ENCODE measurements around the gene NEUROD6. TPM values are rescaled to one million over a fixed set of nuclear protein-coding genes. Genes with fewer than 3 reads are reported as not detected.

NEUROD6 gene
- total and polyA plus RNA-seq, 2 donors (not counting 1 experiment from before 2014, with no cell fraction given), result not detected

- no peak for DNase-seq (ENCODE audit: low read depth in 2 of 2)
- no peak overlapping the region for H3K4me3 ChIP-seq (replicated peaks in 1 of 4; ENCODE audit: control extremely low read depth in 1 of 4, insufficient read depth in 1 of 4, low read depth in 3 of 4, low read length in 4 of 4)
- no peaks in the 10 kb centered on the region for H3K36me3 ChIP-seq (ENCODE audit: control insufficient read depth, insufficient read depth, low read length)
- no peak overlapping the region for H3K9ac ChIP-seq (ENCODE audit: insufficient read depth, low read length)
- no peaks in the 10 kb centered on the region for H3K27me3 ChIP-seq (ENCODE audit: control insufficient read depth, insufficient read depth, low read length)
- H3K4me2 ChIP-seq (ENCODE audit: extremely low read depth, insufficient read depth, low read length), result no peak overlapping the region
- TF ChIP-seq EZH2 (IDR thresholded peaks at IDR 0.05; ENCODE audit: low read length, missing control alignments) (no peak), CTCF (conservative IDR thresholded peaks at IDR 0.05 in 1 of 2, IDR thresholded peaks at IDR 0.05 in 1 of 2; ENCODE audit: low read depth in 1 of 2, low read length in 2 of 2) (no peak)
- no peak overlapping the region for H3K27ac ChIP-seq (ENCODE audit: insufficient read depth, low read length)
- H3K9me3 ChIP-seq (ENCODE audit: control insufficient read depth, insufficient read depth, low read depth, low read length), result no peaks in the 10 kb centered on the region
- H3K79me2 ChIP-seq (ENCODE audit: control insufficient read depth, insufficient read depth, low read length), result no peaks in the 10 kb centered on the region
- no peak overlapping the region for H2AFZ ChIP-seq (ENCODE audit: low read length)
- no peaks in the 10 kb centered on the region for H4K20me1 ChIP-seq (ENCODE audit: control insufficient read depth, extremely low read depth, insufficient read depth, low read length)
- H3K4me1 ChIP-seq (ENCODE audit: control insufficient read depth, extremely low read depth, insufficient read depth, low read length), result no peaks in the 10 kb centered on the region
Measured at GRCh38 chr7:31309407-31309806, 31.1 kb downstream of the NEUROD6 start.

DNA sequence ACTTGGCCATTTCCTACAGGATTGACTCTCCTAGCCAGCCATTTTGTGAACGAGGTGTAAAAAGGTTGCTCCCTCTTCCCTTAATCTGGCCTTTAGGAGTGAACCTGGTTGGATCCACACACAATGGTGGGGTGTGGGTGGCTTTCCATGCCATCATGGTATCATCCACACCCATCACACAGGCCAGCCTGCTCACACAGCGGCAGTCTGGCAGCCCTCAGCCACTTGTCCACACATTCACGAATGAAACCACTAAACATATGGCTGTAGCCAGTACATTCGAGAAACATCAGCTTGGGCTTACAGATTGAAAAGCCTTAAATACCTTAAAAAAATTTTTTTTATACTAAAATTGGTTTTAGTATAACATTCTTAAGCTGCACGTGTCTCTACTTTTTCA lies 31.9 kb downstream of the NEUROD6 start:
- no peak for TF ChIP-seq CTCF (conservative IDR thresholded peaks at IDR 0.05 in 1 of 2, IDR thresholded peaks at IDR 0.05 in 1 of 2; ENCODE audit: low read depth in 1 of 2, low read length in 2 of 2)
- TF ChIP-seq EZH2 (IDR thresholded peaks at IDR 0.05; ENCODE audit: low read length, missing control alignments), result no peak
- no peaks in the 10 kb centered on the region for H3K27me3 ChIP-seq (ENCODE audit: control insufficient read depth, insufficient read depth, low read length)
- H3K4me1 ChIP-seq (ENCODE audit: control insufficient read depth, extremely low read depth, insufficient read depth, low read length), result no peaks in the 10 kb centered on the region
- no peak overlapping the region for H2AFZ ChIP-seq (ENCODE audit: low read length)
- H3K9me3 ChIP-seq (ENCODE audit: control insufficient read depth, insufficient read depth, low read depth, low read length), result no peaks in the 10 kb centered on the region
- no peak overlapping the region for H3K4me3 ChIP-seq (replicated peaks in 1 of 4; ENCODE audit: control extremely low read depth in 1 of 4, insufficient read depth in 1 of 4, low read depth in 3 of 4, low read length in 4 of 4)
- no peak overlapping the region for H3K9ac ChIP-seq (ENCODE audit: insufficient read depth, low read length)
- H4K20me1 ChIP-seq (ENCODE audit: control insufficient read depth, extremely low read depth, insufficient read depth, low read length), result no peaks in the 10 kb centered on the region
- H3K27ac ChIP-seq (ENCODE audit: insufficient read depth, low read length), result no peak overlapping the region
- no peak for DNase-seq (ENCODE audit: low read depth in 2 of 2)
- H3K4me2 ChIP-seq (ENCODE audit: extremely low read depth, insufficient read depth, low read length), result no peak overlapping the region
- H3K79me2 ChIP-seq (ENCODE audit: control insufficient read depth, insufficient read depth, low read length), result no peaks in the 10 kb centered on the region
- H3K36me3 ChIP-seq (ENCODE audit: control insufficient read depth, insufficient read depth, low read length), result no peaks in the 10 kb centered on the region

GRCh38 chr7:31307972-31308371 lies 32.6 kb downstream of the NEUROD6 start:
- Histone ChIP-seq H3K9ac (ENCODE audit: insufficient read depth, low read length) (no peak overlapping the region), H3K27me3 (ENCODE audit: control insufficient read depth, insufficient read depth, low read length) (no peaks in the 10 kb centered on the region), H2AFZ (ENCODE audit: low read length) (no peak overlapping the region), H3K4me1 (ENCODE audit: control insufficient read depth, extremely low read depth, insufficient read depth, low read length) (no peaks in the 10 kb centered on the region), H3K79me2 (ENCODE audit: control insufficient read depth, insufficient read depth, low read length) (no peaks in the 10 kb centered on the region), H3K9me3 (ENCODE audit: control insufficient read depth, insufficient read depth, low read depth, low read length) (no peaks in the 10 kb centered on the region), H3K4me3 (replicated peaks in 1 of 4; ENCODE audit: control extremely low read depth in 1 of 4, insufficient read depth in 1 of 4, low read depth in 3 of 4, low read length in 4 of 4) (no peak overlapping the region), H3K4me2 (ENCODE audit: extremely low read depth, insufficient read depth, low read length) (no peak overlapping the region), H3K36me3 (ENCODE audit: control insufficient read depth, insufficient read depth, low read length) (no peaks in the 10 kb centered on the region), H4K20me1 (ENCODE audit: control insufficient read depth, extremely low read depth, insufficient read depth, low read length) (no peaks in the 10 kb centered on the region), H3K27ac (ENCODE audit: insufficient read depth, low read length) (no peak overlapping the region)
- no peak for DNase-seq (ENCODE audit: low read depth in 2 of 2)
- TF ChIP-seq CTCF (conservative IDR thresholded peaks at IDR 0.05 in 1 of 2, IDR thresholded peaks at IDR 0.05 in 1 of 2; ENCODE audit: low read depth in 1 of 2, low read length in 2 of 2) (no peak), EZH2 (IDR thresholded peaks at IDR 0.05; ENCODE audit: low read length, missing control alignments) (no peak)
